Measurements from ENCODE around the gene GABBR2. TPM values are rescaled to one million over a fixed set of nuclear protein-coding genes. Genes with fewer than 3 reads are reported as not detected.

Gene GABBR2
- total RNA-seq (0.53 TPM), polyA plus RNA-seq (0.04 TPM)

DNA sequence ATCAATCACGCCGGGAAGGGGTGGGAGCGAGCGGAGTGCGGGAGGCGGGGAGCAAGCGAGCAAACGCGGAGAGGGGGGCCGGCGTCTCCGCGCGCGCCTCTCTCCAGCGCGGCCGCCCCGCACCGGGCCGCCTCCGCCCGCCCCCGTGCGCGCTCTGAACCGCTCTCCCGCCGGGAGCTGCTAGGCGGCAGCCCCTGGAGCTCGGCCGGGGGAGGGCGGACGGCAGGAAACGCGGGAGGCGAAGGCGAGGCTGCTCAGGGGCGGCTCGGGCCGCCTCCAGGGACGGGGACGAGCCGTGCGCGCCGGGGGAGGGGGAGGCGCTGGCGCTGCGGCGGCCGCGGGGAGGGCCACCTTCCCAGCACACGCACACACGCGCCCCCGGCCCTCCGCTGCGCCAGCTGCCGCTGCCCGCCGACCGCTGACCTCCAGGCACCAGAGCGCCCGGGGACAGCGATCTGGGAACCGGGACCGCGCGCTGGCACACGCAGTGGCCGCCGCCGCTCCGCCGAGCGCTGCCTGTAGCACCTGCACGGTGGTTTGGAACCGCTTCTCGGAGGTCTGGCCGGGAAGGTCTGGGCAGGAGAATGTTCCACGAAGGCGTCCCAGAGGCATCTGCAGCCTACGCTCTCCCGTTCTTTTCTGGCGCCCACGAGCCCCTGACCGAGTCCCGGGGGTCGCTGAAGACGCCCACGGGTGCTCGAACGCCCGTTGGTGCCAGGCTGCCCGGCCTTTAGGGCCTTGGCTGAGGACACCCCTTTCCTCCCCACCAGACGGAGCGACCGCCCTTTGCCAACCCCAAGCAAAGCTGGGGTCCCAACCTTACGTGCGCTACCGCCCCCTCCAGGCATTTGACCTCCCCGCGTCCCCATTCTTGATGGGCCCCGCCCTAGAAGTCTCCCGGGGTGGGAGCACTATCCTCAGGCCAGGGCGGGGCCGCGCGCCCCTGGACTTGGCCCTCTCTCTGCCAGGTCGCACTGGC lies at the start of gene GABBR2:
Gene GABBR2, minus strand, starts transcription at position 3 of the 979 bp plus-strand sequence. CDS start 198 bp downstream, outside the sequence.
- Histone ChIP-seq H3K36me3 (ENCODE audit: insufficient read depth) (no peaks in the 10 kb centered on the region), H3K4me3 (ENCODE audit: low read depth, low read length) (peak within 1 kb of the TSS; percentile 44), H3K27ac (ENCODE audit: low read depth) (no peak within 1 kb of the TSS), H3K4me1 (ENCODE audit: insufficient read depth) (no peaks in the 10 kb centered on the region)
- no peak for DNase-seq (ENCODE audit: extremely low spot score)
- 2% methylated on average over 111 of the region's 111 CpGs for WGBS

- Histone ChIP-seq H3K27ac (ENCODE audit: low read depth) (no peak overlapping the region), H3K4me1 (ENCODE audit: insufficient read depth) (no peaks in the 10 kb centered on the region), H3K36me3 (ENCODE audit: insufficient read depth) (peaks cover 2% of the 10 kb centered on the region), H3K4me3 (ENCODE audit: low read depth, low read length) (no peak overlapping the region)
- no peak for DNase-seq (ENCODE audit: extremely low spot score)
- WGBS, result 93% methylated on average over 6 of the region's 6 CpGs
Measured at GRCh38 chr9:98755006-98755618, 46.4 kb upstream of the GABBR2 start.

DNA sequence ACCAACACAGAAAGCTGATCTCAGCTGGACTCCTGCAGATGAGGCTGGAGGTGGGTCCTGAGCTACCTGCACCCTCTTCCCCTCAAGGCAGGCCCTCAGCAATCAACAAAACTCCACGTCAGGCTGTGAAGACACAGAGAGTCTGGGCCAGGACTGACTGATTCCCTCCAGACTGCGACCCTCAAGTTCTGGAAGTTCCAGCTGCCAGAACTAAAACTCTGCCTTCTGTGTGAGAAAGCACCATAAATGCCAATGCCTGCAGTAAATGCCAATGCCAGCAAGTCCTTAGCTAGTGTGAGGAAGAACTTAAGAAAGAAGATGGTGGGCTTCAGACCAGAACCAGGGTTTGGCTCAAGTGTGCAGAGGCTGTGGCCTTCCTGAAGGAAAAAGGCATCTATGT lies 42.5 kb upstream of the GABBR2 start:
- Histone ChIP-seq H3K36me3 (ENCODE audit: insufficient read depth) (peaks cover 2% of the 10 kb centered on the region), H3K4me3 (ENCODE audit: low read depth, low read length) (no peak overlapping the region), H3K27ac (ENCODE audit: low read depth) (no peak overlapping the region), H3K4me1 (ENCODE audit: insufficient read depth) (no peaks in the 10 kb centered on the region)
- DNase-seq (ENCODE audit: extremely low spot score), result no peak
- WGBS, result 80% methylated on average over 2 of the region's 2 CpGs

GRCh38 chr9:98750364-98751060 lies 41.8 kb upstream of the GABBR2 start:
- H3K27ac ChIP-seq (ENCODE audit: low read depth), result no peak overlapping the region
- WGBS, result 90% methylated on average over 5 of the region's 5 CpGs
- no peaks in the 10 kb centered on the region for H3K36me3 ChIP-seq (ENCODE audit: insufficient read depth)
- H3K4me3 ChIP-seq (ENCODE audit: low read depth, low read length), result no peak overlapping the region
- no peak for DNase-seq (ENCODE audit: extremely low spot score)
- H3K4me1 ChIP-seq (ENCODE audit: insufficient read depth), result no peaks in the 10 kb centered on the region

DNA sequence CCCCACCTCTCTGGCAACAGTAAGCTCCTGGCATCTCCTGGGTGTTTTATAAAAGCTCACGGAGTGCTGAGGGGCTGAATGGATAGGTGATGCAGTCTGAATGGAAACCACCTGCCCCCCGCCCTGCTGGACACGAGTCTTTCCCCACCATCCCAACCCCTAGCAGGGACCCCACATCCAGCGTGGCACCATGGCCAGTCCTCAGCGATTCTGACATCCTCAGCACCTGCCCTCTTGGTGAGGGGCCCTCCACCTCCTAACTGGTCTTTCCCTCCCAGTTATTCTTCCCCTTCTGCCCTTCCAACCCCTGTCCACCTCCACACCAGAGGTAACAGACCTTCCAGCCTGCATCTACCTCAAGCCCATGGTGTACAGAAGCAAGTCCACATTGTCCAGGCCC lies 38.7 kb upstream of the GABBR2 start:
- Histone ChIP-seq H3K4me3 (ENCODE audit: low read depth, low read length) (no peak overlapping the region), H3K27ac (ENCODE audit: low read depth) (no peak overlapping the region), H3K4me1 (ENCODE audit: insufficient read depth) (no peaks in the 10 kb centered on the region), H3K36me3 (ENCODE audit: insufficient read depth) (peaks cover 2% of the 10 kb centered on the region)
- WGBS, result 93% methylated on average over 5 of the region's 5 CpGs
- no peak for DNase-seq (ENCODE audit: extremely low spot score)

GRCh38 chr9:98745470-98745869 lies 36.7 kb upstream of the GABBR2 start:
- WGBS, result 86% methylated on average over 7 of the region's 7 CpGs
- Histone ChIP-seq H3K4me1 (ENCODE audit: insufficient read depth) (no peaks in the 10 kb centered on the region), H3K36me3 (ENCODE audit: insufficient read depth) (peaks cover 2% of the 10 kb centered on the region), H3K4me3 (ENCODE audit: low read depth, low read length) (no peak overlapping the region), H3K27ac (ENCODE audit: low read depth) (no peak overlapping the region)
- no peak for DNase-seq (ENCODE audit: extremely low spot score)

DNA sequence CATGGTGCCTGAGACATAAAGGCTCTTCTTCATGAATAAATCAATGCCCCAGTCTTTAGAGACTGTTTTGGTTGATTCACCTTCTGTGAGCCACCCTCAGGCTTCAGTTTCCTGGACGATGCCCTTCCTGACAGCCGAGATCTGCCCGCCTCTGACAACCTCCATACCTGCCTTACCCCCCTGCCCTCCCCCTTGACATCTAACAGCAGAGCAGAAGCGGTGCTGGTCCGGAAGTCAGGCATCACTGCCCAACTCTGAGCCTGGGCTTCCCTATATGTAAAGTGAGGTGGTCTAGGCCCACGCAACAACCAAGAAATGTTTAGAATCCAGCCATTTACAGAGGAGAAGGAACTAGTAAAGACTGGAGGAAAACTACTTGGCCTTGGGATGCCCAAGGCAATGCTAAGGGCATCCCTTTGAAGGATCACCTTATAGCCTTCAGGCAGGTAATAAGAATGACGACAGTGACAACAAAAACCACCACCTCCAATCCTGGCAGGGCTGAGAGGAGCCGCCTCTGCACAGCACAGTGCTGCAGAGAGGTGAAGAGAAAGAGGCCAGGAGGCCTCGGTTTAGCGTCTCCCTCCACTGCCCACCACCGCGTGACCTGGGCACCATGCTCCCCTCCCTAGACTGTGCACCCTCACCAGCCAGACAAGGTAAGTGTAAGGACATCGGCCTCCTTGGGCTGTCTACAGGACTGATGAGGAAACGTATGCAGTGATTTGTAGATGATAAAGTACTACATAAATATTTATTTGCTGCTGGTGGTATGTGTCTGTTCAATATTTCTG lies 35.3 kb upstream of the GABBR2 start:
- Histone ChIP-seq H3K27ac (ENCODE audit: low read depth) (no peak overlapping the region), H3K4me3 (ENCODE audit: low read depth, low read length) (no peak overlapping the region), H3K36me3 (ENCODE audit: insufficient read depth) (peaks cover 2% of the 10 kb centered on the region), H3K4me1 (ENCODE audit: insufficient read depth) (no peaks in the 10 kb centered on the region)
- 91% methylated on average over 14 of the region's 14 CpGs for WGBS
- no peak for DNase-seq (ENCODE audit: extremely low spot score)

- H3K27ac ChIP-seq (ENCODE audit: low read depth), result no peak overlapping the region
- H3K4me1 ChIP-seq (ENCODE audit: insufficient read depth), result no peaks in the 10 kb centered on the region
- no peak for DNase-seq (ENCODE audit: extremely low spot score)
- H3K36me3 ChIP-seq (ENCODE audit: insufficient read depth), result peaks cover 2% of the 10 kb centered on the region
- H3K4me3 ChIP-seq (ENCODE audit: low read depth, low read length), result no peak overlapping the region
- 98% methylated on average over 2 of the region's 2 CpGs for WGBS
Measured at GRCh38 chr9:98743329-98743728, 34.6 kb upstream of the GABBR2 start.

DNA sequence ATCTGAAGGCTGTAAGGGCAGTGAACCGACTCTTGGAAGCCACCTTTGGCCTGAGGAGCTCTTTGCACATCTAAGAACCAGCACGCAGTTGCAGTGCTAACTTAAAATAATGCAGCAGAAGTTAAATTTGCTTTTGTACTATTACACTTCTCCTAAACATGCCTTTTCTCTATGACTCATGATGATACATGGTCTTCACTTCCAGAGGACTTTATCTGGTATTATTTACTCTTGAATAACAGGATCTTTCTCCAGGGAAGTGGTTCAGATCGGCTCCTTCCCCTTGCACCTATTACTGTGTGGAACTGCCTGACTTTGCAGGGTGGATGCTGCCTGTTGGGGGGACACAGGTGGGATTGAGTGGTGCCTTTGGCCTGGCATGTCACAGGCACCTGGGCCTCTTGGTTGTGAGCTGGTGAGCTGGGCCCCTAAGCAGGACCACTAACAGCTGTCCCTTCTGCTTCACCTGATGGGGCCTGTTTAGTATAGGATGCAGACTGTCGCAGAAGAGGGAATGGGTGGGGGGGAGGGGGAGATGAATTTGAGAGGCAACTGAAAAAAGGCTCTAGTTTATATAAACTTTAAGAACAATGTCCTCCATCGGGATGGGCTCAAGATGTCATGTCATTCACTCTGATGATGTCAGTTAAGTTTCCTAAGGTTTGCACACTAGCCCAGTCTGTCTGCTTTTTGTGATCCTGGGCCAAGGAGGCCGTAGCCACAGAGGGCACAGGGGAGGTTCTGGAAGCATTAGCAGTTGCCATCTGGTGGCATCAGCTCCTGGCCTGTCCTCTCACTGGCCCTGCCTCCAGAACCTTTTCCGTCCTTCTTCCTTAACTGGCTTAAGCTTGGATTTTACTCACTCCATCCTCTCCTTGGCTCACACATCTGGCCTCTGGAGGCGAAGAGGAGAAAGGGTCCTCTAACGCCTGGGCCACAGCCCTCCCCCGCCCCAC lies 33.9 kb upstream of the GABBR2 start:
- Histone ChIP-seq H3K36me3 (ENCODE audit: insufficient read depth) (peaks cover 2% of the 10 kb centered on the region), H3K4me1 (ENCODE audit: insufficient read depth) (no peaks in the 10 kb centered on the region), H3K4me3 (ENCODE audit: low read depth, low read length) (no peak overlapping the region), H3K27ac (ENCODE audit: low read depth) (no peak overlapping the region)
- DNase-seq (ENCODE audit: extremely low spot score), result no peak
- 79% methylated on average over 10 of the region's 10 CpGs for WGBS

- Histone ChIP-seq H3K27ac (ENCODE audit: low read depth) (no peak overlapping the region), H3K36me3 (ENCODE audit: insufficient read depth) (peaks cover 2% of the 10 kb centered on the region), H3K4me1 (ENCODE audit: insufficient read depth) (no peaks in the 10 kb centered on the region), H3K4me3 (ENCODE audit: low read depth, low read length) (no peak overlapping the region)
- no peak for DNase-seq (ENCODE audit: extremely low spot score)
- 88% methylated on average over 8 of the region's 8 CpGs for WGBS
Measured at GRCh38 chr9:98740226-98740881, 31.6 kb upstream of the GABBR2 start.

DNA sequence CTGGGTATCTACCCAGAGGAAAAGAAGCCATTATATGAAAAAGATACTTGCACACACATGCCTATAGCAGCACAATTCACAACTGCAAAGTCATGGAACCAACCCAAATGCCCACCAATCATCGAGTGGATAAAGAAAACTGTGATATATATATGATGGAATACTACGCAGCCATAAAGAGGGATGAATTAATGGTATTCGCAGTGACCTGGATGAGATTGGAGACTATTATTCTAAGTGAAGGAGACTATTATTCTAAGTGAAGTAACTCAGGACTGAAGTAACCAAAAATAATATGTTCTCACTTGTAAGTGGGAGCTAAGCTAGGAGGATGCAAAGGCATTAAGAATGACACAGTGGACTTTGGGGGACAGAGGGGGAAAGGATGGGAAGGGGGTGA lies 30.0 kb upstream of the GABBR2 start:
- over 99% methylated on average over 3 of the region's 3 CpGs for WGBS
- H3K36me3 ChIP-seq (ENCODE audit: insufficient read depth), result peaks cover 2% of the 10 kb centered on the region
- DNase-seq (ENCODE audit: extremely low spot score), result no peak
- H3K4me3 ChIP-seq (ENCODE audit: low read depth, low read length), result no peak overlapping the region
- no peak overlapping the region for H3K27ac ChIP-seq (ENCODE audit: low read depth)
- H3K4me1 ChIP-seq (ENCODE audit: insufficient read depth), result no peaks in the 10 kb centered on the region

DNA sequence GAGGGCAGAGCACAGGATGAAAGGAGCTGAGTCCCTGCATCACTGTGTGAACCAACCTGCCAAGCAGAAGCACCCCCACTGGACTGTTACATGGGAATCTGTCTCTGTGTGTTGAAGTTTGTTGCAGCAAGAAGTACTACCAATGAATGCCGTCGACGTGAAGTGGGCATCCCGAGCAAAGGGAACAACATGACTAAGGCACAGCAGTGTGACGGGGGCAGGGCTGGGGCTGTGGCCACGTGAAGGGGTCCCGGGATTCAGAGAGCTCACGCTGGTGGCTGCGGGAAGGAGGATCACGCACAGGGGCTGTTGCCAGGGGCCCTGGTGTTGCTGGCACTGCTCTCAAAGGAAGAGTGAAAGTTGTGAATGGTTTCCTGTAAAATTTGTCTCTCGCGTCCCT lies 27.5 kb upstream of the GABBR2 start:
- Histone ChIP-seq H3K4me3 (ENCODE audit: low read depth, low read length) (no peak overlapping the region), H3K36me3 (ENCODE audit: insufficient read depth) (no peaks in the 10 kb centered on the region)
- 78% methylated on average over 12 of the region's 12 CpGs for WGBS

More for the DNA sequence above, 27.5 kb upstream of the GABBR2 start:
- Histone ChIP-seq H3K27ac (ENCODE audit: low read depth) (no peak overlapping the region), H3K4me1 (ENCODE audit: insufficient read depth) (no peaks in the 10 kb centered on the region)
- DNase-seq (ENCODE audit: extremely low spot score), result no peak

Data from urinary bladder (tissue), 4 donors.